Stomach (tissue), 9 donors: ENCODE measurements around the gene DDX31. TPM values are rescaled to one million over a fixed set of nuclear protein-coding genes. Genes with fewer than 3 reads are reported as not detected.

Source experiments
- DNase-seq, 2 donors: peaks; one replicate each; pipeline versions ENCODE4 v3.0.0 to v3.0.0-alpha.2; 2013 to 2019
- H3K27ac ChIP-seq, 5 donors: fragments of 200-600 bp in 4 of 5; sonication (generic) in 4 of 5; one replicate each; pipeline ENCODE4 v1.5.1; 2013 to 2019; ENCODE audit warnings: mild to moderate bottlenecking in 1 of 5, moderate library complexity in 1 of 5
- H3K27me3 ChIP-seq, 3 donors: fragments of 200-600 bp; sonication (generic); one replicate each; pipeline ENCODE4 v1.5.1; 2017 to 2019; ENCODE audit warnings: mixed run types in 1 of 3
- H3K36me3 ChIP-seq, 4 donors: fragments of 200-600 bp; sonication (generic); 1 replicate in 3 of 4; 2 replicates in 1 of 4; pipeline ENCODE4 v1.5.1; 2016 to 2019
- H3K4me1 ChIP-seq, 4 donors: fragments of 200-600 bp; sonication (generic); one replicate each; pipeline ENCODE4 v1.5.1; 2016 to 2019
- H3K4me3 ChIP-seq, 4 donors: fragments of 200-600 bp; sonication (generic) in 3 of 4; one replicate each; pipeline ENCODE4 v1.5.1; 2016 to 2019; ENCODE audit warnings: mild to moderate bottlenecking in 1 of 4
- H3K9me3 ChIP-seq, 4 donors: fragments of 200-600 bp; sonication (generic); one replicate each; pipeline ENCODE4 v1.5.1; 2016 to 2019
- EP300 ChIP-seq: sonication (generic); formaldehyde crosslinking; IDR thresholded peaks from one replicate; pipeline ENCODE4 v1.6.1; 2017; ENCODE audit warnings: antibody characterized with exemption
- POLR2A ChIP-seq, 4 donors: fragments of 450-650 bp; IDR thresholded peaks; one replicate each; pipeline ENCODE4 v1.6.1; 2016; ENCODE audit warnings: antibody characterized with exemption in 4 of 4, control low read depth in 2 of 4, mild to moderate bottlenecking in 1 of 4, moderate library complexity in 1 of 4
- POLR2AphosphoS5 ChIP-seq, 3 donors: sonication (generic); formaldehyde crosslinking; IDR thresholded peaks; one replicate each; pipeline ENCODE4 v1.6.1; 2016; ENCODE audit warnings: antibody characterized with exemption in 3 of 3
- WGBS, 5 donors: extraction: QIAGEN DNeasy Blood & Tissue Kit in 3 of 5; methylation state at CpG; one replicate each; pipeline versions ENCODE4 v1.1.5 to v1.1.7; 2013 to 2018; 5-methylcytosine and 5-hydroxymethylcytosine counted together
- intact Hi-C: fragments of 100-400 bp; cut with DNase I; formaldehyde crosslinking; loops from one replicate; pipeline ENCODE4 v1.15.1; 2023; ENCODE audit warnings: low total_unique reads
- polyA plus RNA-seq, 3 donors: library from polyadenylated mRNA; stranded (reverse); fragments of 200-250 nt; gene quantifications; one replicate each; pipeline ENCODE4 v1.2.3, GENCODE V29; 2013
- total RNA-seq, 5 donors: library from RNA; depleted of rRNA; stranded (reverse); fragments of >200 nt; gene quantifications; one replicate each; pipeline versions ENCODE4 v1.1.0 to v1.2.3, GENCODE V29; 2014 to 2016
- TF ChIP-seq, protein P1 (sequence below), 7 experiments: fragments of 450-650 bp in 4 of 7; fragments of 200-600 bp in 3 of 7; sonication (generic) in 3 of 7; IDR thresholded peaks; one replicate each; pipeline ENCODE4 v1.5.1; 2016 to 2019; ENCODE audit warnings: antibody characterized with exemption in 7 of 7, control low read depth in 2 of 7, mild to moderate bottlenecking in 1 of 7
- donor health status: healthy with polysubstance abuse.
- donor health status: Bipolar disorder and iron deficiency.
- donor health status: healthy.

Gene DDX31
- total and polyA plus RNA-seq, 8 donors, result 3.1 to 26.8 (median 5.8) TPM

DNA sequence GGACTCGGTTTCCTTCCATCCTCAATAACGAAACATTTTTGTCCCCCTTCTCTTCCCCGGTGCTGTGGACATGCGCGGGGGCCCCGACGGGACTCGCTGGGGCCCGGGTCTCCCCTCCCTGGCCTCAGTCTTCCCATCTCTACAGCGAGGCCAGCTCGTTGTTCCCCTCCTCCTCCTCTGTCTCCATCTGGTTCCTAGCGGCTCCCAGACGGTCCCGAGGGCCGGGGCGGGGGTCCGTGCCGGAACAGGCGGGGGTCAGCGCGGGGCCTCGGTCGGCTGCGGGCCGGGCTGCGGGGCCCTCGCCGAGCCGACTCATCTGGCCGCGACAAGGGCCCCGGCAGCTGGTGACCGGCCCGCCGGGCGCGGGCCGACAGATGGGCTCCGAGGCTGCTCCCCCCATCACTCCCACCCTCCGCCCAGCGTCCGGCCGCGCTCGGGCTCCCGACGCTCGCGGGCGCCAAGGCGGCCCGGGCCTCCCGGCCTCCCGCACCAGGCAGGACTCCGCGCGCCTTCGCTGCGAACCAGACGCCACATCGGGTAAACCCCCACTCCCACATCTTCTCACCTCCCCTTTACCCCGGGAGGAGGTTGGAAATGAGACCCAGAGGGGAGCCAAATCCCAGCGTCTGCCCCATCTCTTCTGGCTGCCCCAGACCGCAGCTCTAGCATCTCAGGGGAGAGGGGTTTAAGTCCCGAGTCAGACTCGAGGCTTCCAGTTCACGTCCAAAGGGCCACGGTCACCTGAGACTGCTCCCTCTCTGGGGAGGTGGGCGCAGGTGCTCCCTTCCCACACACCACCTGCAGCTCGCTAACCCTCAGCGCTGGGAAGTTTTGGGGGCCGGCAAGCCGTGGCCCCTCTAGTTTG lies 79.2 kb downstream of the DDX31 start:
- DNase-seq, result no peak
- no peaks in the 10 kb centered on the region for H3K9me3 ChIP-seq
- H3K4me3 ChIP-seq, result no peak overlapping the region
- peaks cover 49 to 91% (median 65%) of the 10 kb centered on the region in 3 donors for H3K27me3 ChIP-seq
- no peak overlapping the region for H3K27ac ChIP-seq
- intact Hi-C loops, result no loop called here
- H3K4me1 ChIP-seq, result peaks cover 6 to 36% (median 18%) of the 10 kb centered on the region in 4 donors
- H3K36me3 ChIP-seq, result peaks cover 10 to 27% (median 25%) of the 10 kb centered on the region in 4 donors
- no peak for TF ChIP-seq POLR2AphosphoS5 (IDR thresholded peaks at IDR 0.05)
- TF ChIP-seq POLR2A (IDR thresholded peaks at IDR 0.05), result no peak
- TF ChIP-seq EP300, result no peak
- WGBS, 5 donors, result 2 to 4% (median 3%) methylated on average over 18 to 73 of the region's 73 CpGs

DNA sequence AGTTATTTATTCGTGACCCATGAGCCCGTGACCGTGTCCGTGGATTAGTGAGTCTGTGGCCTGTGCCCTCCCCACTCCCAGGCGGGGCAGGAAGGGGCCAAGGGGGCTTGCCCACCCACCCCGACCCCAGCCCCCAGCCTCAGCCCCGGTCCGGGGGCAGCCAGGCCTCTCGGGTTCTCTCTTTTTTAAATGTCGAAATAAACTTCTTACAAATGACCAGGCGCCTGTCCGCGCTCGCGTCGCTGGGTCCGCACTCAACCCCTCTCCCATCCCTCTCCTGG lies 79.8 kb downstream of the DDX31 start:
- WGBS, 5 donors, result 6 to 13% (median 7%) methylated on average over 10 to 17 of the region's 17 CpGs
- intact Hi-C loops, result no loop called here
- H3K27me3 ChIP-seq, result peaks cover 55 to 96% (median 70%) of the 10 kb centered on the region in 3 donors

DNA sequence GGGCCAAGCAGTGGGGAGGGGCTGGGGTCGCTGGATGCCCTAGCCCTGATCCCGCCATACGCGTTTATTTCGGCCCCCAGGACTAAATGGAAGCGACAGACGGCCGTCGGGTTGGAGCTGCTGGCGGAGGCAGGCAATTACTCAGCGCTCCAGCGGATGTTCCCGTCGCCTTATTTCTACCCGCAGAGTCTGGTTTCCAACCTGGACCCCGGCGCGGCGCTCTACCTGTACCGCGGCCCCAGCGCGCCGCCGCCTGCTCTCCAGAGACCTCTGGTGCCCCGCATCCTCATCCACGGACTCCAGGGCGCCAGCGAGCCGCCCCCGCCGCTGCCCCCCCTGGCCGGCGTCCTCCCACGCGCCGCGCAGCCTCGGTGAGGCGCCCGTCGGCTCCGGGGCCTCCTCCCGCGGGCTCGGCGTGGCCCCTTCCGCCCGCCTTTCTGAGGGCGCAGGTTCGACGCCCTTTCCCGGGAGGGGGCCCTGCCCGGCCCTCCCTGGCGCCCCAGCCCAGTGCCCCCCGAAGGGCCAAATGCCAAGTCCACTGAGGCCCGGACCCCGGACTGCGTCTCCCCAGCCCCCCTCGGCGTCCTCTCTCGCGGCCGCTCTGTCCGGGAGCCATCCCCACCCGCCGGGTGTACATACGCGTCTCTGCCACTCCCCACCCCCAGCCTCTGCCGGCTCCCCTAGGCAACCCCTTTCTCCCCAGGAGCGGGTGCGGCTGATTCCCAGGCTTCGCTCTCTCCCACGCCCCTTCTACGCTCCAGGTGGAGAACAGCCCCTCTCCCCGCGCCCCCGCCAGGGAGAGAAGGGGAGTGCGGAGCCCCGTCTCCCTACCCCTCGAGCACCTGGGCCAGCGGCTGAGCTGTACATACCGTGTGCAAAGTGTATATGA lies 80.4 kb downstream of the DDX31 start:
- Histone ChIP-seq H3K4me3 (no peak overlapping the region), H3K9me3 (no peaks in the 10 kb centered on the region), H3K36me3 (peaks cover 3 to 15% (median 14%) of the 10 kb centered on the region in 4 donors), H3K4me1 (peaks cover 6 to 36% (median 18%) of the 10 kb centered on the region in 4 donors), H3K27me3 (peaks cover 61 to 96% (median 76%) of the 10 kb centered on the region in 3 donors), H3K27ac (no peak overlapping the region)
- DNase-seq, result no peak
- WGBS, 5 donors, result 2 to 7% (median 4%) methylated on average over 11 to 83 of the region's 83 CpGs
- intact Hi-C loops, result no loop called here
- TF ChIP-seq POLR2AphosphoS5 (IDR thresholded peaks at IDR 0.05), result no peak
- TF ChIP-seq, protein P1, sequence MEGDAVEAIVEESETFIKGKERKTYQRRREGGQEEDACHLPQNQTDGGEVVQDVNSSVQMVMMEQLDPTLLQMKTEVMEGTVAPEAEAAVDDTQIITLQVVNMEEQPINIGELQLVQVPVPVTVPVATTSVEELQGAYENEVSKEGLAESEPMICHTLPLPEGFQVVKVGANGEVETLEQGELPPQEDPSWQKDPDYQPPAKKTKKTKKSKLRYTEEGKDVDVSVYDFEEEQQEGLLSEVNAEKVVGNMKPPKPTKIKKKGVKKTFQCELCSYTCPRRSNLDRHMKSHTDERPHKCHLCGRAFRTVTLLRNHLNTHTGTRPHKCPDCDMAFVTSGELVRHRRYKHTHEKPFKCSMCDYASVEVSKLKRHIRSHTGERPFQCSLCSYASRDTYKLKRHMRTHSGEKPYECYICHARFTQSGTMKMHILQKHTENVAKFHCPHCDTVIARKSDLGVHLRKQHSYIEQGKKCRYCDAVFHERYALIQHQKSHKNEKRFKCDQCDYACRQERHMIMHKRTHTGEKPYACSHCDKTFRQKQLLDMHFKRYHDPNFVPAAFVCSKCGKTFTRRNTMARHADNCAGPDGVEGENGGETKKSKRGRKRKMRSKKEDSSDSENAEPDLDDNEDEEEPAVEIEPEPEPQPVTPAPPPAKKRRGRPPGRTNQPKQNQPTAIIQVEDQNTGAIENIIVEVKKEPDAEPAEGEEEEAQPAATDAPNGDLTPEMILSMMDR (IDR thresholded peaks at IDR 0.05), result no peak
- TF ChIP-seq POLR2A (IDR thresholded peaks at IDR 0.05), result no peak
- no peak for TF ChIP-seq EP300

More for the DNA sequence above, 79.8 kb downstream of the DDX31 start:
- DNase-seq, result no peak
- peaks cover 8 to 21% (median 20%) of the 10 kb centered on the region in 4 donors for H3K36me3 ChIP-seq
- peaks cover 6 to 36% (median 18%) of the 10 kb centered on the region in 4 donors for H3K4me1 ChIP-seq
- TF ChIP-seq POLR2A (IDR thresholded peaks at IDR 0.05), result no peak
- TF ChIP-seq POLR2AphosphoS5 (IDR thresholded peaks at IDR 0.05), result no peak
- TF ChIP-seq, protein P1 (IDR thresholded peaks at IDR 0.05), result no peak
- TF ChIP-seq EP300, result no peak
- H3K9me3 ChIP-seq, result no peaks in the 10 kb centered on the region
- H3K4me3 ChIP-seq, result no peak overlapping the region
- H3K27ac ChIP-seq, result no peak overlapping the region

DNA sequence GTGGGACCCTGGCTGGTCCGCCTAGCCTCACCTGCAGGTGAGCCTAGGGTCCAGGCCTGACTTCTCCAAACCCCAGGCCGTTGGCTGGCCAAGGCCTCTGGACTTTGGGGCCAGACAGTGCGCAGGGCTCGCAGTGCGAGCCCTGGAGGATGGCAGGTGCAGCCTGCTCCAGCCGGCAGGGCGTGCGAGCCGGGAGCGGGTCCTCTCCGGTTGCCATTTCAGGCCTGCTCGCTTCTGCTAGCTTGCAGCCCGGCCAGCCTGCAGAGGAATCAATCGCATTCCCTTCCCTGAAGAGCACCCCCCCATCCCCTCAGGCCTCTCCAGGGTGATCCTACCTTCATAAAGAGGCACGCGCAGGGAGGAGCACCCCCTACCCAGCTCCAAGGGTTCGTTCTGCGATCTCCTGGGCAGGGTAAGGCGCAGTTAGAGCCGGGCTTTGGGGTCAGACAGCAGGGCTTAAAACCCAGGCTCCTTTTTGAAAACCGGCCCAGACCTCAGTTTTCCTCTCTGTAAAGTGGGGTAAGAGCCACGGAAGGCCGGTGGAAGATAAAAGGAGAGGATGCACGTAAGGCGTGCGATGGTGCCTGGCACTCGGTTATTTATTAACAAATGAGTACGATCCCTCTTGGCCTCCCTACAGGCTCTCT lies 81.2 kb downstream of the DDX31 start:
- Histone ChIP-seq H3K36me3 (peaks cover 0 to 8% (median 6%) of the 10 kb centered on the region in 4 donors), H3K9me3 (no peaks in the 10 kb centered on the region), H3K27me3 (peaks cover 69 to 96% (median 84%) of the 10 kb centered on the region in 3 donors), H3K4me3 (no peak overlapping the region), H3K27ac (no peak overlapping the region), H3K4me1 (peaks cover 6 to 36% (median 18%) of the 10 kb centered on the region in 4 donors)
- 6 to 13% (median 9%) methylated on average over 26 to 28 of the region's 28 CpGs for WGBS, 5 donors
- no peak for DNase-seq
- no peak for TF ChIP-seq POLR2A (IDR thresholded peaks at IDR 0.05)
- no peak for TF ChIP-seq EP300
- TF ChIP-seq, protein P1 (IDR thresholded peaks at IDR 0.05), result no peak
- TF ChIP-seq POLR2AphosphoS5 (IDR thresholded peaks at IDR 0.05), result no peak
- intact Hi-C loops, result no loop called here
